C4-2B (cell line): ENCODE results near the gene HSD11B1L.

Source experiments
- H3K27ac ChIP-seq: fragments of 450-650 bp; 2 replicates; pipeline ENCODE4 v1.5.1; 2017
- ZFX ChIP-seq: fragments of 450-650 bp; IDR thresholded peaks from 2 replicates; pipeline ENCODE4 v1.6.1; 2017
- TF ChIP-seq, protein P1 (sequence below): fragments of 450-650 bp; conservative IDR thresholded peaks from 2 replicates; pipeline ENCODE4 v1.5.1; 2017; ENCODE audit warnings: mild to moderate bottlenecking

Gene HSD11B1L, protein sequence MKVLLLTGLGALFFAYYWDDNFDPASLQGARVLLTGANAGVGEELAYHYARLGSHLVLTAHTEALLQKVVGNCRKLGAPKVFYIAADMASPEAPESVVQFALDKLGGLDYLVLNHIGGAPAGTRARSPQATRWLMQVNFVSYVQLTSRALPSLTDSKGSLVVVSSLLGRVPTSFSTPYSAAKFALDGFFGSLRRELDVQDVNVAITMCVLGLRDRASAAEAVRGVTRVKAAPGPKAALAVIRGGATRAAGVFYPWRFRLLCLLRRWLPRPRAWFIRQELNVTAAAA

DNA sequence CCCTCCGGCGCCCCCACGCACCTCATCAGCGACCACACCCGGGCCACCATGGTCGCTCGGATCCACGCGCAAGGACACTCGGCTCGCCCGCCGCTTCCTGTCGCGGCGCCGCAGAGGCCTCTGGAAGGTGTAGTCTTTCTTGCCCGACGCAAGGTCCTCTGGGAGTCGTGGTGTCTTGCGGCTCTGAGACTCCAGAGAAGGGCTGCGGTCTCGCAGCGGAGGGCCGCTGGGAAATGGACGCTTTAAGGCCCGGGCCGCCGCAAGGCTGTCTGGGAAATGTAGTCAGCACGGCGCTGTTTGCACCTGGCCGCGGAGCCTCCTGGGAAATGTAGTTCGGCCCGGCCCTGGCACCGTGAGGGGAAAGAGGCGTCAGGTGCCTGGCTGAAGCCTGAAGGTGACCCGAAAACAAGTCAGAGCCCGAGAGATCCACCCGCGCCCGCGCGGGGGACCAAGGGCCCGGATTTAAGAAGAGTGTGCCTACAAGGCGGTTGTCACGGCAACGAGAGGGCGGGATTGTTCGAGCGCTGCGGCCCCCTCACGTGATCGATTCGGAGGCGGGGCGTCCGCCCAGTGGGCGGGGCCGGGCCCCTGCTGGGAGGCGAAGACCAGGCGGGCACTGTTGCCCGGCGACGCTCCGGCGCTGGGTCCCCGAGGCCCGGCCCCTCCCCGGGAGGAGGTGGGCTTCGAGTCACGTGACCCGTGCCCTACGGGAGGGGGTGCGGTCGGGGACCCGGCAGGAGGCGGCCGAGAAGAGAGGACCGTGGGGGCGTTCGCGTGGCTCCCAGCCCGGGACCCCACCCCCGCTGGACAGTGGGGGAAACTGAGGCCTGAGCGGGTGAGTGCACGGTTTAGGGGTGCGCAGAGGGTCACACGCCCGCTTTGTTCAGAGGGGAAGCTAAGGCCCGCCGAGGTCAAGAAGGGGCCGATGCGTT lies at the start of gene HSD11B1L, which contains the start of gene MICOS13:
Gene HSD11B1L (plus strand): TSS at position 591 of the 932 bp plus-strand sequence. CDS start 3,806 bp downstream, outside the sequence.
Gene MICOS13 (minus strand): TSS at position 80 of the 932 bp plus-strand sequence. CDS start 30 bp downstream, at position 50.
- H3K27ac ChIP-seq = peak within 1 kb of the TSS; percentile 80
- TF ChIP-seq, protein P1, sequence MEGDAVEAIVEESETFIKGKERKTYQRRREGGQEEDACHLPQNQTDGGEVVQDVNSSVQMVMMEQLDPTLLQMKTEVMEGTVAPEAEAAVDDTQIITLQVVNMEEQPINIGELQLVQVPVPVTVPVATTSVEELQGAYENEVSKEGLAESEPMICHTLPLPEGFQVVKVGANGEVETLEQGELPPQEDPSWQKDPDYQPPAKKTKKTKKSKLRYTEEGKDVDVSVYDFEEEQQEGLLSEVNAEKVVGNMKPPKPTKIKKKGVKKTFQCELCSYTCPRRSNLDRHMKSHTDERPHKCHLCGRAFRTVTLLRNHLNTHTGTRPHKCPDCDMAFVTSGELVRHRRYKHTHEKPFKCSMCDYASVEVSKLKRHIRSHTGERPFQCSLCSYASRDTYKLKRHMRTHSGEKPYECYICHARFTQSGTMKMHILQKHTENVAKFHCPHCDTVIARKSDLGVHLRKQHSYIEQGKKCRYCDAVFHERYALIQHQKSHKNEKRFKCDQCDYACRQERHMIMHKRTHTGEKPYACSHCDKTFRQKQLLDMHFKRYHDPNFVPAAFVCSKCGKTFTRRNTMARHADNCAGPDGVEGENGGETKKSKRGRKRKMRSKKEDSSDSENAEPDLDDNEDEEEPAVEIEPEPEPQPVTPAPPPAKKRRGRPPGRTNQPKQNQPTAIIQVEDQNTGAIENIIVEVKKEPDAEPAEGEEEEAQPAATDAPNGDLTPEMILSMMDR = no peak
- TF ChIP-seq ZFX = no peak

DNA sequence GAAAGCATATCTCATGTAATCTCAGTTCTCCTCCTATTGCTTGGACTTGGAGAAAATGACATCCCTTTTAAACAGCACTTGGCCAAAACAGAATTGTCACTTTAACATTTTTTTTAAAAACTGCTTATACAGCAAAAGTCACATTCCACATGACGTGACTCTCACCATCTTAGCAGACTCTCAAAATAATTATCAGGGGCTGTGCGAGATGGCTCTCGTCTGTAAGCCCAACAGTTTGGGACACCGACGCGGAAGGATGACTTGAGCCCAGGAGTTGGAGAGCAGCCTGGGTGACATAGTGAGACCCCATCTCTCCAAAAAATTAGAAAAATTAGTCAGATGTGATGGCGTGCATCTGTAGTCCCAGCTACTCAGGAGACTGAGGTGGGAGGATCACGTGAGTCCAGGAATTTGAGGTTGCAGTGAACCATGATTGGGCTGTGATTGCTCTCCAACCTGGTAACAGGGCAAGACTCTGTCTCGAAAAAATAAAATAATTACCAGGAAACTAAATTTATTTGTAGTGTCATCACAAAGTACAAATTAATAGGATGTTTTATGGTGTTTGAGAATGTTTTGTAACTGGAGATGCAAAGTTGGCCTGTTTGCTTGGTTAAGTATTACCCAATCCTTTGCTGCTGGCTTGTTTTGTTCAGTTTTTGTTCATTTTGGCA lies 49.1 kb upstream of the HSD11B1L start:
- peak overlapping the region; percentile 64 for H3K27ac ChIP-seq

DNA sequence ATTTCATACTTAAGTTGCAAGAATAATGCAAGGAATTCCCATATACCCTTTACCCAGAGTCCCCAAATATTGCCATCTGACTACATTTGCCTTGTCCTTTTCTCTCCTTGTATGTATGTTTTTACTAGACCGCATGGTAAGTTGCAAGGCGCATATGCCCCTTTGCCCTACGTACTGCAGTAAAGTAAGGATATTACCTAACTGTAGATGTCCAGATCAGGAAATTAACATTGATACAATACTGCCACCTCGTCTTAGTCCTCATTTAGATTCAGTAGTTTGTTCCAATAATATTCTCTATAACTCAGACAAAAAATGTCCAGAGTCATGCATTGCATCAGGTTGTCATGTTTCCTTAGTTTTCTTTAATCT lies 48.6 kb upstream of the HSD11B1L start:
- H3K27ac ChIP-seq = no peak overlapping the region; the same call in 1 of the 2 replicates
- TF ChIP-seq, protein P1 = no peak
- no peak for TF ChIP-seq ZFX

More for the DNA sequence above, 49.1 kb upstream of the HSD11B1L start:
- TF ChIP-seq ZFX = no peak
- TF ChIP-seq, protein P1 = no peak

DNA sequence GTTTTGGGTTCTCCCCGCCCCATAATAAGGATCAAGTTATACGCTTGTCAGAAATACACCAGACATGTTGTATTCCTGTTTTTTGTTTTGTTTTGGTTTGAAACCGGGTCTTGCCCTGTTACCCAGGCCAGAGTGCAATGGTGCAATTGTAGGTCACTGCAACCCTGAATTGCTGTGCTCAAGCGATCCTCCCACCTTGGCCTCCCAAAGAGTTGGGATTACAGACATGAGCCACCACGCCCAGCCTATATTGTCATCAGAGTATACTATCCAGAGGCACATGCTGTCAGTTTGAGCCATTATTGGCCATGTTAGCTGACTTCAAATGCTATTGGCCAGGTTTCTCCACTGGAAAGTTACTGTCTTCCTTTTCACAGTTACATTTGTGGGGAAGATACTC lies 48.2 kb upstream of the HSD11B1L start:
- H3K27ac ChIP-seq = peak overlapping the region; percentile 26; the same call in 1 of the 2 replicates
- TF ChIP-seq, protein P1 = no peak
- TF ChIP-seq ZFX = no peak

DNA sequence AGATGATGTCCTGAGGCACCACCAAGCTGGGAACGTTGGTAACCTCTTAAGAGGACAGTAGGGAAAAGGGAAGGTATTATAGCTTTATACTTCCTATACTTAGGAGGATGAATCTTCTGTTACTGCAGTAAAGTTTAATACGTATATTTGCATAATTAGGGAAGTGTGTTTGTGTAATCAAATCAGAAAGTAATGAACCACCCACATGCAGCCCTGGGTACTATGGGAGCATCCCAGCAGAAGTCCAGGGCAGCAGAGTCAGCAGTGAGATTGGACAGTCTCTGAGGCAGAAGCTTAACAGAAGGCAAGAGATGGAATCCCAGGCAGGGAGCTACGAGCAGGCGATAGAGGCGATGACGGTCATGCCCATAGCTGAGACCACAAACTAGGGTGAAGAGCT lies 45.4 kb upstream of the HSD11B1L start:
- TF ChIP-seq ZFX = no peak
- TF ChIP-seq, protein P1 = no peak
- no peak overlapping the region for H3K27ac ChIP-seq

DNA sequence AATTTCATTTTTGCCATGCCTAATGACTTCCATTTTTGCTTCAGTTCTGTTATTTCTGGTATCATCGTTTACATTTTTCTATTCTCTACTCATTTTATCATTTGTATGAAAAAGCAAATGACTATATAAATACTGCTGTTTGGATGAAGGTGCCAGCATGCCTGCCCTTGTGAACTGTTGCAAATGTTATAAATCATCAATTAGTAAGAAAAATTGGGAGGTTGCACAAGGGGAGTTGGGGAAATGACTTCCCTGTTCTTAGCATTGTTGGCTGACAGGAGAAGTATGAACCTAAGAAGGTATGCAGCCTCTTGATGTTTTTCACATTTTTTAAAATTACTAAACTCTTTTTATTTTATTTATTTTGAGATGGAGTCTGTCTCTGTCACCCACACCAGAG lies 42.9 kb upstream of the HSD11B1L start:
- TF ChIP-seq, protein P1 = no peak
- no peak for TF ChIP-seq ZFX
- H3K27ac ChIP-seq = no peak overlapping the region
